ENCODE measurements around the gene RMRP.

- no peak for TF ChIP-seq CSDC2 (CRISPR knock-in tag; IDR thresholded peaks at IDR 0.05)
- no peak for TF ChIP-seq ARNTL (CRISPR knock-in tag; IDR thresholded peaks at IDR 0.05; ENCODE audit: borderline replicate concordance, low read depth)
- TF ChIP-seq TSHZ2 (CRISPR knock-in tag; IDR thresholded peaks at IDR 0.05), result no peak
- no peak for TF ChIP-seq PPARA (CRISPR knock-in tag; IDR thresholded peaks at IDR 0.05; ENCODE audit: borderline replicate concordance)
- TF ChIP-seq TOX (CRISPR knock-in tag; IDR thresholded peaks at IDR 0.05; ENCODE audit: borderline replicate concordance), result no peak
- TF ChIP-seq ZFP3 (CRISPR knock-in tag; IDR thresholded peaks at IDR 0.05), result no peak
- no peak for TF ChIP-seq ZC3H10 (CRISPR knock-in tag; IDR thresholded peaks at IDR 0.05)
- TF ChIP-seq ZFP30 (CRISPR knock-in tag; IDR thresholded peaks at IDR 0.05), result no peak
- no peak for TF ChIP-seq PATZ1 (CRISPR knock-in tag; IDR thresholded peaks at IDR 0.05; ENCODE audit: borderline replicate concordance)
- TF ChIP-seq ESRRG (CRISPR knock-in tag; IDR thresholded peaks at IDR 0.05), result no peak
These were observed 1.5 kb upstream of the RMRP start for GRCh38 chr9:35659340-35659739.
